ENCODE data around the gene IVD. TPM values are rescaled to one million over a fixed set of nuclear protein-coding genes. Genes with fewer than 3 reads are reported as not detected.

The IVD gene
- total and polyA plus RNA-seq, 7 experiments from 2014 or later, result 27.1 to 81.8 (median 50.4) TPM

- Mint-ChIP-seq H3K9me3 (peaks cover 0 to 2% (median 0%) of the 10 kb centered on the region in 11 donors), H3K4me1 (peaks cover 7 to 19% (median 15%) of the 10 kb centered on the region in 7 donors), H3K27ac (no peak overlapping the region), H3K36me3 (peaks cover 0 to 11% (median 5%) of the 10 kb centered on the region in 5 donors), H3K27me3 (peaks cover 0 to 19% (median 9%) of the 10 kb centered on the region in 5 donors), H3K4me3 (peak overlapping the region in 1 of 10 donors; percentile 62)
- intact Hi-C loops (cut with micrococcal nuclease), result no loop called here
- Histone ChIP-seq H3K9me3 (ENCODE audit: control insufficient read depth in 2 of 3, low read length in 3 of 3) (no peaks in the 10 kb centered on the region), H3K4me3 (ENCODE audit: low read length) (no peak overlapping the region), H3K4me1 (ENCODE audit: control insufficient read depth in 2 of 2, insufficient read depth in 2 of 2, low read length in 2 of 2) (peaks cover 0 to 12% of the 10 kb centered on the region in 2 donors), H3K36me3 (ENCODE audit: control insufficient read depth in 2 of 3, insufficient read depth in 3 of 3, low read length in 3 of 3) (no peaks in the 10 kb centered on the region), H3K27me3 (ENCODE audit: control insufficient read depth in 2 of 2, insufficient read depth in 2 of 2, low read length in 2 of 2) (no peaks in the 10 kb centered on the region), H3K27ac (ENCODE audit: low read depth, low read length) (no peak overlapping the region)
- ChIA-PET POLR2A (no interaction called here), CTCF (interaction anchor here (1.4 to 1.9 kb wide), 2 partner anchors 9 to 22 kb away, joined by 3 to 5 read pairs; no protein-coding TSS in a partner anchor)
- no peak for DNase-seq
- ATAC-seq, result no peak
Observed at GRCh38 chr15:40360015-40360414, 45.6 kb upstream of the IVD start.

DNA sequence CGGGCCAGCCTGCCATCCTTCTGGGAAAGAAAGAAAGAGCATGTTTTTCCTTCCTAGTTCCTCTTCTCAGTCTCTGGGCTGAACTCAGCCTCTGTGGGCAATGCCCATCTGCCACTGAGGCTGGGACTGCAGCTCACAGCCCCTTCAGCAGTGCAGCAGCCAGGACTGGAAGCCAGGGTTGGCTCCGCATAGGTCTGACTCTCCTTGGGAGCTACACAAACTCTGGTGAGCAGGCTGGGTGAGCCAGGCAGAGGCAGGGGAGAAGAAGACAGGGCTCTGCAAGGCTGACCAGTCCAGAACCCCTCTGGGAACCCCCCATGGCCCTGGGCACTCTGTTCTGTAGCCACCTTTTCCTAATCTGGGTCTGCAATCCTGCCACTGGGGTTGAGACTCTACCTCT, 44.0 kb upstream of the IVD start:
- Histone ChIP-seq H3K27me3 (ENCODE audit: control insufficient read depth in 2 of 2, insufficient read depth in 2 of 2, low read length in 2 of 2) (no peaks in the 10 kb centered on the region), H3K4me1 (ENCODE audit: control insufficient read depth in 2 of 2, insufficient read depth in 2 of 2, low read length in 2 of 2) (peaks cover 4 to 24% of the 10 kb centered on the region in 2 donors), H3K36me3 (ENCODE audit: control insufficient read depth in 2 of 3, insufficient read depth in 3 of 3, low read length in 3 of 3) (no peaks in the 10 kb centered on the region), H3K4me3 (ENCODE audit: low read length) (no peak overlapping the region), H3K27ac (ENCODE audit: low read depth, low read length) (no peak overlapping the region), H3K9me3 (ENCODE audit: control insufficient read depth in 2 of 3, low read length in 3 of 3) (no peaks in the 10 kb centered on the region)
- ChIA-PET POLR2A (no interaction called here), CTCF (interaction anchor here (1.9 kb wide), 1 partner anchor 8 kb away, joined by 5 read pairs; no protein-coding TSS in a partner anchor)
- H3K4me3 Mint-ChIP-seq, result no peak overlapping the region
- DNase-seq (no peak), ATAC-seq (no peak)
- peaks cover 0 to 8% (median 3%) of the 10 kb centered on the region in 5 donors for H3K27me3 Mint-ChIP-seq
- intact Hi-C loops (cut with micrococcal nuclease), result no loop called here
- no peak overlapping the region for H3K27ac Mint-ChIP-seq
- H3K4me1 Mint-ChIP-seq, result peaks cover 15 to 32% (median 22%) of the 10 kb centered on the region in 7 donors
- H3K36me3 Mint-ChIP-seq, result peaks cover 0 to 11% (median 5%) of the 10 kb centered on the region in 5 donors
- peaks cover 0 to 2% (median 0%) of the 10 kb centered on the region in 11 donors for H3K9me3 Mint-ChIP-seq

- POLR2A ChIA-PET, result interaction anchor here (1.5 kb wide), 1 partner anchor 10 kb away, joined by 5 read pairs; no protein-coding TSS in a partner anchor
- CTCF ChIA-PET, result interaction anchor here (1.5 kb wide), 1 partner anchor 58 kb away, joined by 4 read pairs; no protein-coding TSS in a partner anchor
- Histone ChIP-seq H3K4me3 (ENCODE audit: low read length) (no peak overlapping the region), H3K36me3 (ENCODE audit: control insufficient read depth in 2 of 3, insufficient read depth in 3 of 3, low read length in 3 of 3) (no peaks in the 10 kb centered on the region), H3K27me3 (ENCODE audit: control insufficient read depth in 2 of 2, insufficient read depth in 2 of 2, low read length in 2 of 2) (no peaks in the 10 kb centered on the region), H3K27ac (ENCODE audit: low read depth, low read length) (no peak overlapping the region), H3K4me1 (ENCODE audit: control insufficient read depth in 2 of 2, insufficient read depth in 2 of 2, low read length in 2 of 2) (peaks cover 19 to 30% of the 10 kb centered on the region in 2 donors), H3K9me3 (ENCODE audit: control insufficient read depth in 2 of 3, low read length in 3 of 3) (no peaks in the 10 kb centered on the region)
- intact Hi-C loops (cut with micrococcal nuclease), result no loop called here
- H3K4me1 Mint-ChIP-seq, result peaks cover 19 to 43% (median 33%) of the 10 kb centered on the region in 7 donors
- no peak for ATAC-seq
- H3K9me3 Mint-ChIP-seq, result peaks cover 0 to 1% (median 0%) of the 10 kb centered on the region in 11 donors
- no peak overlapping the region for H3K27ac Mint-ChIP-seq
- H3K27me3 Mint-ChIP-seq, result peaks cover 0 to 1% (median 0%) of the 10 kb centered on the region in 5 donors
- peak overlapping the region in 1 of 10 donors; percentile 29 for H3K4me3 Mint-ChIP-seq
- peaks cover 0 to 11% (median 5%) of the 10 kb centered on the region in 5 donors for H3K36me3 Mint-ChIP-seq
- no peak for DNase-seq
Observed at GRCh38 chr15:40363611-40364010, 42.0 kb upstream of the IVD start.

GRCh38 chr15:40364251-40364650, 41.3 kb upstream of the IVD start:
- Mint-ChIP-seq H3K27me3 (peaks cover 0 to 2% (median 0%) of the 10 kb centered on the region in 5 donors), H3K9me3 (peaks cover 0 to 1% (median 0%) of the 10 kb centered on the region in 11 donors), H3K4me3 (no peak overlapping the region), H3K36me3 (peaks cover 0 to 11% (median 5%) of the 10 kb centered on the region in 5 donors), H3K27ac (no peak overlapping the region), H3K4me1 (peaks cover 14 to 39% (median 31%) of the 10 kb centered on the region in 7 donors)
- H3K27me3 ChIP-seq (ENCODE audit: control insufficient read depth in 2 of 2, insufficient read depth in 2 of 2, low read length in 2 of 2), result no peaks in the 10 kb centered on the region
- intact Hi-C loops (cut with micrococcal nuclease), result no loop called here
- H3K36me3 ChIP-seq (ENCODE audit: control insufficient read depth in 2 of 3, insufficient read depth in 3 of 3, low read length in 3 of 3), result no peaks in the 10 kb centered on the region
- DNase-seq (no peak), ATAC-seq (no peak)
- no peaks in the 10 kb centered on the region for H3K9me3 ChIP-seq (ENCODE audit: control insufficient read depth in 2 of 3, low read length in 3 of 3)
- H3K4me3 ChIP-seq (ENCODE audit: low read length), result no peak overlapping the region
- CTCF ChIA-PET, result interaction anchor here (1.5 to 1.7 kb wide), 2 partner anchors 55 to 57 kb away, joined by 4 to 5 read pairs; no protein-coding TSS in a partner anchor
- no peak overlapping the region for H3K27ac ChIP-seq (ENCODE audit: low read depth, low read length)
- H3K4me1 ChIP-seq (ENCODE audit: control insufficient read depth in 2 of 2, insufficient read depth in 2 of 2, low read length in 2 of 2), result peaks cover 19 to 24% of the 10 kb centered on the region in 2 donors
- POLR2A ChIA-PET, result interaction anchor here (1.5 kb wide), 1 partner anchor 11 kb away, joined by 5 read pairs; no protein-coding TSS in a partner anchor

DNA sequence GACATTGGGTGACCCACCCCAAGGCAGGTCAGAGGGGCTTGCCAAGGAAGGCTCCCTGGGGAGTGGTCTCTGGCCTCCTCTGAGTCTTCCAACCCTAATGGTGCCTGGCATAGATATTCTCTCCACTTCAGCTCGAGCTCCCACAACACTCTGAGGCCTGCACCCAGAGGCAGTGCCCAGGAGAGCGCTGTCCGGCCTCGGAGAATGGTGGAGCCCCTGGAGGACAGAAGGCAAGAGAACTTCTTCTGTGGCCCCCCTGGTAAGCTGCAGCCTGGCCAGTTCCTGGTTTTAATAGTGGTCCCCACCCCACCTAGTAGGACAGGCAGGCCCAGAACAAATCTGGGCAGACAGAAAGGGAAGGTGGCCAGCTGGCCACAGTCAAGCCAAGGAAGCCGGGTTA, 40.6 kb upstream of the IVD start:
- Histone ChIP-seq H3K27me3 (ENCODE audit: control insufficient read depth in 2 of 2, insufficient read depth in 2 of 2, low read length in 2 of 2) (no peaks in the 10 kb centered on the region), H3K4me1 (ENCODE audit: control insufficient read depth in 2 of 2, insufficient read depth in 2 of 2, low read length in 2 of 2) (peaks cover 19 to 24% of the 10 kb centered on the region in 2 donors), H3K9me3 (ENCODE audit: control insufficient read depth in 2 of 3, low read length in 3 of 3) (no peaks in the 10 kb centered on the region), H3K27ac (ENCODE audit: low read depth, low read length) (no peak overlapping the region), H3K36me3 (ENCODE audit: control insufficient read depth in 2 of 3, insufficient read depth in 3 of 3, low read length in 3 of 3) (no peaks in the 10 kb centered on the region), H3K4me3 (ENCODE audit: low read length) (no peak overlapping the region)
- intact Hi-C loops (cut with micrococcal nuclease), result no loop called here
- peak overlapping the region in 1 of 10 donors; percentile 42 for H3K4me3 Mint-ChIP-seq
- peaks cover 0 to 2% (median 0%) of the 10 kb centered on the region in 5 donors for H3K27me3 Mint-ChIP-seq
- ATAC-seq, result no peak
- peaks cover 0 to 1% (median 0%) of the 10 kb centered on the region in 11 donors for H3K9me3 Mint-ChIP-seq
- ChIA-PET POLR2A (interaction anchor here (0.6 to 1.1 kb wide), 2 partner anchors 13 to 42 kb away, joined by 3 read pairs; no protein-coding TSS in a partner anchor), CTCF (interaction anchor here (0.9 to 1.7 kb wide), 3 partner anchors 23 to 55 kb away, joined by 4 to 5 read pairs (median 4); no protein-coding TSS in a partner anchor)
- peaks cover 14 to 39% (median 28%) of the 10 kb centered on the region in 7 donors for H3K4me1 Mint-ChIP-seq
- H3K27ac Mint-ChIP-seq, result peak overlapping the region in 1 of 9 donors; percentile 1
- DNase-seq, result no peak
- peaks cover 0 to 11% (median 5%) of the 10 kb centered on the region in 5 donors for H3K36me3 Mint-ChIP-seq

- peak overlapping the region in 8 of 10 donors; percentile 17 to 91 (median 46) for H3K4me3 Mint-ChIP-seq
- POLR2A ChIA-PET, result interaction anchor here (0.6 to 1.5 kb wide), 4 partner anchors 40 to 75 kb away, joined by 3 read pairs; partner anchors contain the start of genes BAHD1 and IVD
- peak overlapping the region in 1 of 9 donors; percentile 1 for H3K27ac Mint-ChIP-seq
- Histone ChIP-seq H3K36me3 (ENCODE audit: control insufficient read depth in 2 of 3, insufficient read depth in 3 of 3, low read length in 3 of 3) (no peaks in the 10 kb centered on the region), H3K4me3 (ENCODE audit: low read length) (no peak overlapping the region), H3K4me1 (ENCODE audit: control insufficient read depth in 2 of 2, insufficient read depth in 2 of 2, low read length in 2 of 2) (peaks cover 19 to 24% of the 10 kb centered on the region in 2 donors), H3K27me3 (ENCODE audit: control insufficient read depth in 2 of 2, insufficient read depth in 2 of 2, low read length in 2 of 2) (no peaks in the 10 kb centered on the region), H3K9me3 (ENCODE audit: control insufficient read depth in 2 of 3, low read length in 3 of 3) (no peaks in the 10 kb centered on the region), H3K27ac (ENCODE audit: low read depth, low read length) (no peak overlapping the region)
- H3K27me3 Mint-ChIP-seq, result peaks cover 0 to 4% (median 0%) of the 10 kb centered on the region in 5 donors
- H3K9me3 Mint-ChIP-seq, result peaks cover 0 to 1% (median 0%) of the 10 kb centered on the region in 11 donors
- ATAC-seq (no peak), DNase-seq (no peak)
- intact Hi-C loops (cut with micrococcal nuclease), result no loop called here
- peaks cover 0 to 10% (median 5%) of the 10 kb centered on the region in 5 donors for H3K36me3 Mint-ChIP-seq
- peaks cover 14 to 39% (median 28%) of the 10 kb centered on the region in 7 donors for H3K4me1 Mint-ChIP-seq
- CTCF ChIA-PET, result interaction anchor here (0.6 to 3.8 kb wide), 5 partner anchors 24 to 58 kb away, joined by 3 to 17 read pairs (median 4); partner anchors contain the start of gene PLCB2
Observed at GRCh38 chr15:40365624-40366456, 39.8 kb upstream of the IVD start.
